Peyer's patch (tissue), 4 donors: ENCODE data around the gene CHST6. TPM values are rescaled to one million over a fixed set of nuclear protein-coding genes. Genes with fewer than 3 reads are reported as not detected.
"Not testable (repeated sequence)": the region's sequence is repeated elsewhere in the genome, so short reads cannot be mapped to it uniquely, and the experiment has no call there.

Experiments used
- DNase-seq, 3 donors: peaks; one replicate each; pipeline ENCODE4 v3.0.0-alpha.2; 2017 to 2019
- H3K27ac ChIP-seq, 4 donors: fragments of 200-600 bp; sonication (generic); one replicate each; pipeline ENCODE4 v1.5.1; 2016 to 2019
- H3K27me3 ChIP-seq, 2 donors: fragments of 200-600 bp; sonication (generic); one replicate each; pipeline ENCODE4 v1.5.1; 2019
- H3K36me3 ChIP-seq, 3 donors: fragments of 200-600 bp; sonication (generic); one replicate each; pipeline ENCODE4 v1.5.1; 2016 to 2019
- H3K4me1 ChIP-seq, 4 donors: fragments of 200-600 bp; sonication (generic); one replicate each; pipeline ENCODE4 v1.5.1; 2016 to 2019
- H3K4me3 ChIP-seq, 4 donors: fragments of 200-600 bp; sonication (generic); 1 replicate in 3 of 4; 2 replicates in 1 of 4; pipeline ENCODE4 v1.5.1; 2016 to 2019; ENCODE audit warnings: mild to moderate bottlenecking in 1 of 4
- H3K9me3 ChIP-seq, 4 donors: fragments of 200-600 bp; sonication (generic); one replicate each; pipeline ENCODE4 v1.5.1; 2016 to 2019; ENCODE audit warnings: mild to moderate bottlenecking in 1 of 4
- POLR2A ChIP-seq, 2 donors: fragments of 450-650 bp; IDR thresholded peaks; one replicate each; pipeline ENCODE4 v1.5.1; 2017; ENCODE audit warnings: antibody characterized with exemption in 2 of 2, mild to moderate bottlenecking in 2 of 2, moderate library complexity in 2 of 2
- total RNA-seq, 4 donors: library from RNA; depleted of rRNA; stranded (reverse); fragments of >200 nt; gene quantifications; one replicate each; pipeline ENCODE4 v1.1.0, GENCODE V29; 2016
- TF ChIP-seq, protein P1 (sequence below), 6 experiments: fragments of 450-650 bp in 4 of 6; fragments of 200-600 bp in 2 of 6; sonication (generic) in 1 of 6; IDR thresholded peaks; one replicate each; pipeline ENCODE4 v1.5.1; 2017 to 2019; ENCODE audit warnings: antibody characterized with exemption in 6 of 6, mild to moderate bottlenecking in 3 of 6, moderate library complexity in 1 of 6

Gene CHST6
- total RNA-seq, 4 donors from 2014 or later: 12.8 to 50.2 (median 22.3) TPM; not detected in 1

DNA sequence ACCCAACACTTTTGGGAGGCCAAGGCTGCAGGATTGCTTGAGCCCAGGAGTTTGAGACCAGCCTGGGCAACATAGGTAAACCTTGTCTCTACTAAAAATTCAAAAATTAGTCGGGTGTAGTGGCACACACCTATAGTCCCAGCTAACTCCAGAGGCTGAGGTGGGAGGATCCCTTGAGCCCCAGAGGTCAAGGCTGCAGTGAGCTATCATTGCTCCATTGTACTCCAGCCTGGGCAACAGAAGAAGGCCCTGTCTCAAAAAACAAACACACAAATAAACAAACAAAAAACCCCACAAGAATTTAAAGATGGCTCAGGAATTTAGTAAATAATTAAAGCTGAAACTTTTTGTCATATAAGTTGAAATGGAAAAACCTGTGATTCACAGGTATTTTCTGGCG lies 28.5 kb downstream of the CHST6 start:
- Histone ChIP-seq H3K36me3 (no peaks in the 10 kb centered on the region), H3K27me3 (no peaks in the 10 kb centered on the region), H3K4me1 (peaks cover 0 to 13% (median 1%) of the 10 kb centered on the region in 4 donors), H3K9me3 (no peaks in the 10 kb centered on the region), H3K27ac (no peak overlapping the region), H3K4me3 (no peak overlapping the region)
- no peak for DNase-seq
- TF ChIP-seq POLR2A (IDR thresholded peaks at IDR 0.05): no peak
- TF ChIP-seq, protein P1, sequence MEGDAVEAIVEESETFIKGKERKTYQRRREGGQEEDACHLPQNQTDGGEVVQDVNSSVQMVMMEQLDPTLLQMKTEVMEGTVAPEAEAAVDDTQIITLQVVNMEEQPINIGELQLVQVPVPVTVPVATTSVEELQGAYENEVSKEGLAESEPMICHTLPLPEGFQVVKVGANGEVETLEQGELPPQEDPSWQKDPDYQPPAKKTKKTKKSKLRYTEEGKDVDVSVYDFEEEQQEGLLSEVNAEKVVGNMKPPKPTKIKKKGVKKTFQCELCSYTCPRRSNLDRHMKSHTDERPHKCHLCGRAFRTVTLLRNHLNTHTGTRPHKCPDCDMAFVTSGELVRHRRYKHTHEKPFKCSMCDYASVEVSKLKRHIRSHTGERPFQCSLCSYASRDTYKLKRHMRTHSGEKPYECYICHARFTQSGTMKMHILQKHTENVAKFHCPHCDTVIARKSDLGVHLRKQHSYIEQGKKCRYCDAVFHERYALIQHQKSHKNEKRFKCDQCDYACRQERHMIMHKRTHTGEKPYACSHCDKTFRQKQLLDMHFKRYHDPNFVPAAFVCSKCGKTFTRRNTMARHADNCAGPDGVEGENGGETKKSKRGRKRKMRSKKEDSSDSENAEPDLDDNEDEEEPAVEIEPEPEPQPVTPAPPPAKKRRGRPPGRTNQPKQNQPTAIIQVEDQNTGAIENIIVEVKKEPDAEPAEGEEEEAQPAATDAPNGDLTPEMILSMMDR (IDR thresholded peaks at IDR 0.05): no peak

DNA sequence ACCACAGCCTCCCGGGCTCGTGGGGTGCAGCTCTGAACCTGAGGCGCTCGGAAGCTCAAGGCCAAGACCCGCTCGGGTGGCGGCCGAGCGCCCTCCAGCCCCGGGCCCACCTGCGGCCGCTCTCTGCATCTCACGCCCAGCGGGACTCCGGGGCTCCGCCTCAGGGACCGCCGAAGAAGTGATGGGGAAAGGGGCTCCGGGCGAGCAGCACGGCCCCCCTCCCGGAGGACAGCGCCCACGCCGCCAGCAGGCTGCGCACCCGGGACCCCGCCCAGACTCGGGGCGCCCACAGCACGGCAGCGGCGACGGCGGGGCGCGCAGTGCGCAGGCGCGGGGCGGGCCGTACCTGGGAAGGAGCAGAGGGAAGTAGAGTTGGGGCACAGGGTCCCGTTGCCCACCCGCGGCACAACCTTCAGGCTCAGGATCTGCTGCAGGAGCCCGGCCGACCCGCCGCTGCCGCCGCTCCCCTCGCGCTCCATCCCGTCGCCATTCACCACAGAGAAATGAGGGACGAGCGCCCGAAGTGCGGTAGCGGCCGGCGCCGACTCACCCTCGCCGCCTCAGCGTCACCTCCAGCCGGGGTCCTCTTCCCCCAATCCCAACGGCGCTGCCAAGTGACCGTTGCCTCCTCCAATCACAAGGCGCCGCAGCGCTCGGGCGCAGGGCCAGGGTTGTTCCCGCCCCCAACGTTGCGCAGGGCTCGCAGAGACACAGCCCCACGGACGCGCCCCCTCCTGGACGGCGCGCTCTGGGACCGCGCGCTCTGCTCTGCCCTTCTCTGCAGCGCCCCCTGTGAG lies 30.9 kb downstream of the CHST6 start, which contains the start of gene TMEM170A:
TSS of gene TMEM170A (minus strand) at position 568 of the 797 bp plus-strand sequence. CDS start at position 479, 89 bp downstream.
- Histone ChIP-seq H3K9me3 (no peaks in the 10 kb centered on the region), H3K27ac (peak within 1 kb of the TSS; percentile 96 to 98 (median 96)), H3K36me3 (no peaks in the 10 kb centered on the region), H3K4me3 (peak within 1 kb of the TSS; percentile 87 to 97 (median 94)), H3K4me1 (peaks cover 0 to 35% (median 2%) of the 10 kb centered on the region in 4 donors), H3K27me3 (no peaks in the 10 kb centered on the region)
- peak; percentile 98 to 99 for TF ChIP-seq POLR2A (IDR thresholded peaks at IDR 0.05)
- TF ChIP-seq, protein P1 (IDR thresholded peaks at IDR 0.05): peak; percentile 100
- DNase-seq: peak; percentile 98 to 100 (median 100)

DNA sequence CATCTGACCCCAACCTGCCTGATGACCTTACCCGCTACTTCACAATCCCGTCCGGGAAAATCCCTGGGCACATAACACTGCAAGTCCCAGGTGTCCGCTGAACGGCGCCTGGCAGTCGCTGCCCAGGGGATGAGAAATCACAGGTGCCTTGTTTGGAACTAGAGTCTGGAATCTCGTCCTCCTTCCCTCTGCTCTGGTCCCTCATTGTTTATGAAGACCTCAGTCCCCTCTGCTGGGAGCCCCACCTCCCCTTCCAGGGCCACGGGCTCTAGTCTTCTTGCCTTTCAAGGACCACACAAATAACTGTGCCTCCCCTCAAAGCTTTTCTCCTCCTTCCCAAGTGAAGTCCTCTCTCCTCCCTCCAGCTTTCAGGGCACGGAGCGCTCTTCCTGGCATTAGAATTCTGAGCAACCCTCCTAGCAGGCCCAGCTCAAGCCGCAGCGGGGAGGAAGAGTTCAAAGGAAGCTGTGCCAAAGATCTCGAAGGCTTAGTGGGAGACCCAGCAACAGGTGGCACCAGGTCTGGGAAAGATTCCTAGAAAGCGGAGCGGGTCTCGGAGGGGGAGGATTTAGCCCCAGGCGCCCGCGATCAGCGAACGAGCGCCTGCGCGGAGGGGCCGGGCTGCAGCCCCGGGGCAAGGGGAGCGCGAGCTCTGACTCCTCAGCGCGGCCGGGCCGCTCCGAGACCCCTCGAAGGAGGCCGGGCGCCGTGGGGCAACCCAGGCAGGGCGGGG lies 31.7 kb downstream of the CHST6 start:
- Histone ChIP-seq H3K4me1 (peaks cover 0 to 37% (median 2%) of the 10 kb centered on the region in 4 donors), H3K4me3 (peak overlapping the region; percentile 87 to 97 (median 94)), H3K27ac (peak overlapping the region; percentile 96 to 98 (median 96))
- H3K9me3 ChIP-seq, H3K27me3 ChIP-seq, H3K36me3 ChIP-seq: not testable (repeated sequence)
- peak in 1 of 3 donors; percentile 51 for DNase-seq

DNA sequence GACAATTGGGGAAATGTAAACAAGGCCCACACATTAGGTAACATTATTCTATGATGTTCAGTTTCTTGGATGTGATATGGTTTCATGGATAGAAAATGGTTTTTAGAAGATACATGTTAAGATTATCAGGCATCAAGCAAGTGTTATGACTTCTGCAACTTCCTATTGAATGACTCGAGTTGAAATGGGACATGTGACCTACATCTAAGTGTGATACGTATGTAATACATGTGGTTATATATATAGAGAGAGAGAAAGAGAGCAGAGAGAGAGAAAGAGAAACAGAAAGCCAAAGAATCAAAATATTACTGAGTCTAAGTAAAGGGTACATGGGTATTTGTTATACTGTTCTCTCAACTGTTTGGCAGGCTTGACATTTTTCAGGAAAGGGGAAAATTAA lies 32.4 kb downstream of the CHST6 start:
- H3K27ac ChIP-seq: peak overlapping the region in 1 of 4 donors; percentile 98

DNA sequence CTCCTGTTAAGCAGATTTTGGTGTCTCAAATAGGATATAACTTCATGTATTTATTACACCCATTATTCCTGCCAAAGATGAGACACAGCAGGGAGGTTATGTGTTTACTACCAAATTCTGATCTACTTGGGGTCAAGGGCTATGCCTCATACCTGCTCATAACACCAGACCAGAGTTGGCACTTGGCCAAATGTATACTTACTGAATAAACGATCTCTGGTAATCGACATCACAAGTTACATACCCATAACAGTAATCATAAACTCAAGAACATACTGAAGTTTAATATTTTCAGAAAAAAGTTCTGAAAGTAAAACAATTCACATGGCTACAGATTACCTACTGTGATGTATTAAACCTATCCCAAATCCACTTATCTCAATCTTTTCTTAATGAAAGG lies 33.7 kb downstream of the CHST6 start:
- peak overlapping the region in 1 of 4 donors; percentile 44 for H3K27ac ChIP-seq
- peak in 1 of 3 donors; percentile 26 for DNase-seq

More for the DNA sequence above, 32.4 kb downstream of the CHST6 start:
- H3K4me1 ChIP-seq: peaks cover 0 to 43% (median 2%) of the 10 kb centered on the region in 4 donors
- H3K9me3 ChIP-seq: no peaks in the 10 kb centered on the region
- DNase-seq: no peak
- H3K4me3 ChIP-seq: peak overlapping the region in 2 of 4 donors; percentile 87 to 97
- TF ChIP-seq POLR2A (IDR thresholded peaks at IDR 0.05): no peak
- TF ChIP-seq, protein P1 (IDR thresholded peaks at IDR 0.05): no peak
- no peaks in the 10 kb centered on the region for H3K36me3 ChIP-seq
- no peaks in the 10 kb centered on the region for H3K27me3 ChIP-seq

More for the DNA sequence above, 33.7 kb downstream of the CHST6 start:
- no peaks in the 10 kb centered on the region for H3K36me3 ChIP-seq
- H3K4me1 ChIP-seq: peaks cover 0 to 56% (median 2%) of the 10 kb centered on the region in 4 donors
- TF ChIP-seq, protein P1 (IDR thresholded peaks at IDR 0.05): no peak
- TF ChIP-seq POLR2A (IDR thresholded peaks at IDR 0.05): no peak
- no peaks in the 10 kb centered on the region for H3K9me3 ChIP-seq
- no peak overlapping the region for H3K4me3 ChIP-seq
- H3K27me3 ChIP-seq: no peaks in the 10 kb centered on the region
